ENCODE data around the gene BRICD5. TPM values are rescaled to one million over a fixed set of nuclear protein-coding genes. Genes with fewer than 3 reads are reported as not detected.

The BRICD5 gene
- total and polyA plus RNA-seq, 2 of the 4 experiments (the other 2 are of a cell fraction): 0.18 to 0.94 TPM

DNA sequence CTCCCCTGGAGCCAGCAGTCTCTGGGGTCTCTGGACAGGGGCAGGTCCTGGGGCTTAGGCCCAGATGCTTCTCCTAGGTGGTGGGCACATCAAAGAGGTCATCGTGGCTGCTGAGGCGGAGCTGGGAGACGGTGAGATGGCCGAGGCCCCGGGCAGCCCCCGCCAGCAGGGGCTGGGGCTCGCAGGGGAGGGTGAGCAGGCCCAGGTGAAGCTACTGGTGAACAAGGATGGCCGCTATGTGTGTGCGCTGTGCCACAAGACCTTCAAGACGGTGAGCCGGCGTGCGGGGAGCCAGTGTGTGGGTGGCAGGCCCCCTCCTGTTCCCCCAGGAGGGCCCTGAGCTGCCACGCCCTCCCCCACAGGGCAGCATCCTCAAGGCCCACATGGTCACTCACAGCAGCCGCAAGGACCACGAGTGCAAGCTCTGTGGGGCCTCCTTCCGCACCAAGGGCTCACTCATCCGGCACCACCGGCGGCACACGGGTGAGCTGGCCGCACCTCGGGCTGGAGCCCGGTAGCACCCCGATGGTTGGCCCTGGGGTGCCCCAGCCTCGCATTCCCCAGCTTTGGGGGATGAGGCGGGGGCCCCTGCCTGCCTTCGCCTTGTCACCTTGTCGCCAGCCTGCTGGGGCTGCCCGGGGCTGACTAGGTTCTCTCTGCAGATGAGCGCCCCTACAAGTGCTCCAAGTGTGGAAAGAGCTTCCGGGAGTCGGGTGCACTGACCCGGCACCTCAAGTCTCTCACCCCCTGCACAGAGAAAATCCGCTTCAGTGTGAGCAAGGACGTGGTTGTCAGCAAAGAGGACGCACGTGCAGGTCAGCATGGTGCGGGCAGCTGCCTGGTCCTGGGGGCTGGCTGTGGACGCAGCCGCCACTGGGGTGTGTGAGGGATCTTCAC is 21.7 kb upstream of the BRICD5 start:
- H4K5ac ChIP-seq (ENCODE audit: low read depth, low read length): no peak overlapping the region
- H3K27me3 ChIP-seq (ENCODE audit: control insufficient read depth, insufficient read depth, low read length): peaks cover 6% of the 10 kb centered on the region
- H3K14ac ChIP-seq (replicated peaks; ENCODE audit: low read depth, low read length): no peak overlapping the region
- H3K36me3 ChIP-seq (ENCODE audit: control insufficient read depth, insufficient read depth, low read length): peaks cover 60% of the 10 kb centered on the region
- no peak overlapping the region for H2BK15ac ChIP-seq (ENCODE audit: low read depth, low read length)
- no peak overlapping the region for H3K9ac ChIP-seq (ENCODE audit: low read depth, low read length)
- no peak overlapping the region for H2BK20ac ChIP-seq (ENCODE audit: low read depth, low read length)
- no peak overlapping the region for H4K91ac ChIP-seq (ENCODE audit: insufficient read depth, low read depth, low read length)
- no peak overlapping the region for H3K23ac ChIP-seq (ENCODE audit: low read depth, low read length)
- no peak overlapping the region for H3K18ac ChIP-seq (ENCODE audit: low read depth, low read length)
- no peak for TF ChIP-seq RCOR1 (IDR thresholded peaks at IDR 0.05; ENCODE audit: insufficient replicate concordance, low read length)
- TF ChIP-seq RFX5 (IDR thresholded peaks at IDR 0.05; ENCODE audit: low read depth, low read length): no peak
- no peak for TF ChIP-seq MXI1 (IDR thresholded peaks at IDR 0.05; ENCODE audit: borderline replicate concordance, low read depth, low read length)
- TF ChIP-seq SMC3 (IDR thresholded peaks at IDR 0.05; ENCODE audit: low read depth, low read length): no peak
- no peak for TF ChIP-seq FOS (IDR thresholded peaks at IDR 0.05; ENCODE audit: low read depth, low read length)
- TF ChIP-seq MAFK (IDR thresholded peaks at IDR 0.05; ENCODE audit: low read depth, low read length): no peak
- no peak for TF ChIP-seq CEBPB (IDR thresholded peaks at IDR 0.05; ENCODE audit: low read depth, low read length)
- no peak for TF ChIP-seq MAZ (IDR thresholded peaks at IDR 0.05; ENCODE audit: borderline replicate concordance, low read depth, low read length)
- TF ChIP-seq BHLHE40 (IDR thresholded peaks at IDR 0.05; ENCODE audit: low read depth, low read length): no peak
- no peak for TF ChIP-seq RAD21 (IDR thresholded peaks at IDR 0.05; ENCODE audit: low read length)
- ChIA-PET CTCF (interaction anchor here (0.6 kb wide), 1 partner anchor 185 kb away, joined by 4 read pairs; no protein-coding TSS in a partner anchor), POLR2A (ENCODE audit: unreplicated experiment) (interaction anchor here (0.5 kb wide), 1 partner anchor 243 kb away, joined by 6 read pairs; the partner anchor contains the start of gene TBC1D24)
- dilution Hi-C loops (cut with HindIII; ENCODE audit: low sequenced_read_pairs, unreplicated experiment): no loop called here
- in situ Hi-C loops (cut with MboI; ENCODE audit: low sequenced_read_pairs): no loop called here
- no peak for ATAC-seq (ENCODE audit: low read depth)
- intact Hi-C loops (cut with micrococcal nuclease): no loop called here
- H2AK5ac ChIP-seq (ENCODE audit: low read depth, low read length): no peak overlapping the region
- H3K4me3 ChIP-seq (ENCODE audit: insufficient read depth, low read depth, low read length): no peak overlapping the region
- H2BK120ac ChIP-seq (ENCODE audit: low read depth, low read length): no peak overlapping the region
- no peak overlapping the region for H3K4ac ChIP-seq (ENCODE audit: low read depth, low read length)
- no peak overlapping the region for H3K27ac ChIP-seq (ENCODE audit: insufficient read depth, low read length)
- peaks cover 24% of the 10 kb centered on the region for H4K20me1 ChIP-seq (ENCODE audit: insufficient read depth, low read length)
- no peak overlapping the region for H3K56ac ChIP-seq (ENCODE audit: extremely low read depth, insufficient read depth, low read length)
- no peaks in the 10 kb centered on the region for H3K9me3 ChIP-seq (ENCODE audit: control insufficient read depth, insufficient read depth, low read length)
- no peak overlapping the region for H2BK5ac ChIP-seq (ENCODE audit: low read depth, low read length, poor library complexity, severe bottlenecking)
- WGBS, 2 experiments (ENCODE audit: extremely low coverage in 2 of 2, insufficient read length in 1 of 2): 98% methylated on average over 20 of the region's 41 CpGs; no CpG with 5 or more reads in 1 of the 2 experiments
- H3K9me1 ChIP-seq (ENCODE audit: insufficient read depth, low read length): no peaks in the 10 kb centered on the region
- no peak for DNase-seq
- H2AK9ac ChIP-seq (replicated peaks; ENCODE audit: low read depth, low read length, poor library complexity): no peak overlapping the region
- no peak overlapping the region for H4K8ac ChIP-seq (ENCODE audit: low read depth in 2 of 2, low read length in 2 of 2)
- H3K79me1 ChIP-seq (ENCODE audit: low read depth in 1 of 2, low read length in 2 of 2): peaks cover 0 to 15% of the 10 kb centered on the region in 2 experiments; a peak in 3 of 4 replicates
- H2AFZ ChIP-seq (replicated peaks; ENCODE audit: low read length, poor library complexity): no peak overlapping the region
- no TSS peak for BruUV-seq (replicated peaks)
- peaks cover 5% of the 10 kb centered on the region; the same call in 1 of the 2 replicates for H3K4me1 ChIP-seq (ENCODE audit: control insufficient read depth, insufficient read depth, low read length)
- H3K4me2 ChIP-seq (ENCODE audit: low read depth, low read length): no peak overlapping the region

All from IMR-90 (cell line).